Epithelial cell of esophagus (primary cell): ENCODE data around the gene COG1.
A peak's percentile ranks its signal among the peaks of the same experiment; 100 is the strongest.

ENCODE experiments used
- DNase-seq: peaks from one replicate; pipeline ENCODE4 v3.0.0; 2010; ENCODE audit warnings: low read depth
- H3K4me3 ChIP-seq: 2 replicates; pipeline ENCODE4 v1.5.1; 2011; ENCODE audit warnings: mild to moderate bottlenecking, low read length, control low read depth
- CTCF ChIP-seq: IDR thresholded peaks from 2 replicates; pipeline ENCODE4 v1.5.1; 2011; ENCODE audit warnings: low read depth, mild to moderate bottlenecking, low read length, control low read depth, inconsistent platforms; ENCODE audit not compliant: insufficient read depth; ENCODE audit errors: missing control alignments

Gene COG1

GRCh38 chr17:73209436-73209835 lies 16.6 kb downstream of the COG1 start:
- DNase-seq, result peak; percentile 19
- TF ChIP-seq CTCF, result no peak
- H3K4me3 ChIP-seq, result no peak overlapping the region

- TF ChIP-seq CTCF, result peak; percentile 46
- no peak overlapping the region for H3K4me3 ChIP-seq
- peak; percentile 13 for DNase-seq
These were observed 17.3 kb downstream of the COG1 start for GRCh38 chr17:73210002-73210678.

- no peak for TF ChIP-seq CTCF
- DNase-seq, result no peak
- H3K4me3 ChIP-seq, result no peak overlapping the region
These were observed 18.9 kb downstream of the COG1 start for GRCh38 chr17:73211745-73212144.

GRCh38 chr17:73214008-73214407 lies 21.2 kb downstream of the COG1 start:
- H3K4me3 ChIP-seq, result no peak overlapping the region

GRCh38 chr17:73214851-73215250 lies 22.0 kb downstream of the COG1 start:
- no peak for TF ChIP-seq CTCF
- DNase-seq, result no peak
- no peak overlapping the region for H3K4me3 ChIP-seq

More at GRCh38 chr17:73214008-73214407, 21.2 kb downstream of the COG1 start:
- no peak for TF ChIP-seq CTCF
- no peak for DNase-seq

- H3K4me3 ChIP-seq, result no peak overlapping the region
- peak; percentile 16 for TF ChIP-seq CTCF
- peak; percentile 9 for DNase-seq
These were observed 22.6 kb downstream of the COG1 start for GRCh38 chr17:73215447-73215846.

GRCh38 chr17:73223626-73224230 lies 30.9 kb downstream of the COG1 start:
- DNase-seq, result no peak
- no peak for TF ChIP-seq CTCF
- H3K4me3 ChIP-seq, result no peak overlapping the region
